Umbilical cord (tissue), 2 donors: ENCODE results near the gene CCDC90B. TPM values are rescaled to one million over a fixed set of nuclear protein-coding genes. Genes with fewer than 3 reads are reported as not detected.
"Not testable (repeated sequence)": the region's sequence is repeated elsewhere in the genome, so short reads cannot be mapped to it uniquely, and the experiment has no call there.

Experiments
- DNase-seq: peaks from one replicate; pipeline ENCODE4 v3.0.0-alpha.2; 2015; ENCODE audit warnings: low spot score
- total RNA-seq: library from RNA; depleted of rRNA; stranded (reverse); fragments of >200 nt; gene quantifications from one replicate; pipeline ENCODE4 v1.2.3, GENCODE V29; 2014; ENCODE audit warnings: low replicate concordance; ENCODE audit not compliant: insufficient read depth

Gene CCDC90B
- total RNA-seq, 1 donor from 2014 or later: 47.7 TPM

DNA sequence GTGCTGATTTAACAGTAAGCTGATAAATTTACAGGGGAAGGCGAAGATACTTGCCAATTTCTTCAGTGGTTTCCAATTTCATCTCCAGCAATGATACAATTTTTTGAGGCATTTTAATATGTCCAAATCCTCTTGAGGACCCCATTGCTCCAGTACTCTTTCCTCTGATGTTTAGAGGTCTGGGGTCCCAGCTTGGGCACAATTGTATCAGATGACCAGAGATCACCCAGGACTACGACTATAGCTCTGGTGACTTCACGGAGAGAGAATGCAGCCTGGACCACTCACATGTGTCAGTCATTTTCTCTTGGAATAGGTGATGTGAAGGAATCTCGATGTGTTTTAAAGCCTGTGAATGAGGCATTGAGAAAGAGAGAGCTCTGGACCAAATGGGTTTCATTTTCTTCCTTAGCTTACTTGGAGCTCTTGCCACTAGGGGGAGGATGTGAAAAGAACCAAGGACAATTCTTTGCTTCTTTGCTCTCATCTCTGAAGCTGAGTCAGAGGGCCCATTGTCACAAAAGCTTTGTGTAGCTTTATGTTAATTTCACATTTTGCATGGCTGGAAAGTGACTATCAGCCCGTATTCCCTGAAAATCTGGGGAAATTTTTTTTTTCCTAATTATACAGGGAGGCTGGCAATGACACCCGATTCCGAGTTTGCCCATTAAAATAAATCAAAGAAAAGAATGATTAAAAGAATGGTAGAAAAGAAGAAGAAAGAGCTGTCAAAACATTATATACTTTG is 6.7 kb upstream of the CCDC90B start:
- peak; percentile 76 for DNase-seq

DNA sequence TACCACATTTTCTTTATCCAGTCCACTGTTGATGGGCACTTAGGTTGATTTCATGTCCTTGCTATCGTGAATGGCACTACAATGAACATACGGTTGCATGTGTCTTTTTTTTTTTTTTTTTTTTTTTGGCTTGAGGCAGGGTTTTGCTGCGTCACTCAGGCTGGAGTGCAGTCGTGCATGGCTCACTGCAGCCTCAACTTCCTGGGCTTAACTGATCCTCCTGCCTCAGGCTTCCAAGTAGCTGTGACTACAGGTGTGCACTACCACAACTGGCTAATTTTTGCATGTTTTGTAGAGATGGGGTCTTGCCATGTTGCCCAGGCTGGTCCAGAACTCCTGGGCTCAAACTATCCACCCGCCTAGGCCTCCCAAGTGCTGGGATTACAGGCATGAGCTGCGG is 1.5 kb upstream of the CCDC90B start:
- no peak for DNase-seq

DNA sequence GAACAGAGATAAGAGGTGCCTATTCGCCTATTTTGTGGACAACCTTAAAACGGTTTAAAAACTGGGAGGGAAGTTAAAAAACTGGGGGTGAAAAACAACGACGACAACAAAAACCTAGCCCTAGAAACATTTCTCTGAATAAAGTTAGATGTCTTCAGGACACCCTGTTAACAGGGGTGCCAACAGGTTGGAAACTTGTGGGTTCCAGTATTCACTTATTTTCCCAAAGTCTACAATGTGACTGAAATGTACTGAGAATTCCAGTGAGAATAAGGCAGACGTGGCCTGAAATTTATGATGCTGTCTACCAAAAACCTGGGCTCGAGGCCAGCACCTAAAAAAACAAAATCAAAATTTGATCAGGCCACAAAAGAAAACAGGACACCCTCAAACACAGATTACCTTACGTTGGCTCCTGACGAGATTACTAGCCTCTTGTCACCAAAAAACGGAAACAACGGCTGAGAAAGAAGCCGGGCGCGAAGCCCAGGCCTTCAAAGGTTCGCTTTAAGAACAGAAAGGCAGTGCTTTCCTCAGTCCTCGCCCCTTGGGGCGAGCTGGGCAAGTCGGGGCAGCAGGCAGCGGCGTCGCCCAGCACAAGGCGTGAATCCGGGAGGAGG is 906 bp downstream of the CCDC90B start:
- DNase-seq: no peak

DNA sequence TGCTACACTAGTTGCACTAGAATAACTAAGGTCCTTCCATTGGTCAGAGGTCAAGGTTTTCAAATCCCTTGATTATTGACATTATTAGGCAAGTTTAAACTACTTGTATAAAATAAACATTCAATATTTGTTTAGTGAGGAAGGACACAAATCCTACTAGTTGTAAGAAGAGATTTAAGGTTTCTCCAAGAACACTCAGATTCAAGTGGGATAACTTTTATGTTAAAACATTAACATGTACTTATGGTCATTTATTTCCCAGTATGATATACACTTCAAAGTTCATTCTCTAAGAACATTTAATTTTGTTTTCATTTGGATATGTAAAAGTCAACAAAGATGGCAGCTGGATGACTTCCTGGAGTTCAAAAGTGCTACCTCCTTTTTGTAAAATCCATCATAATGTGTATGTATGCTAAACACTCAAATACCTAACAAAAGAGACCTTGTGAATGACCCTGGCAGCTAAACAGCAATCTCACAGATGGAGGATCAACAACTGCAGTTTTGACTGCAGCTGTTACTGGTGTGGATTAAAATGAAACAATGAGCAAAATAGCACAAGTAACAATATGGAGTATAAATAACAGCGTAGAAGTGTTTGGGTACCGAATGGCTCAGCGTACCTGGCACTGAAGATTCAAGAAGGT is 1.5 kb downstream of the CCDC90B start:
- no peak for DNase-seq

DNA sequence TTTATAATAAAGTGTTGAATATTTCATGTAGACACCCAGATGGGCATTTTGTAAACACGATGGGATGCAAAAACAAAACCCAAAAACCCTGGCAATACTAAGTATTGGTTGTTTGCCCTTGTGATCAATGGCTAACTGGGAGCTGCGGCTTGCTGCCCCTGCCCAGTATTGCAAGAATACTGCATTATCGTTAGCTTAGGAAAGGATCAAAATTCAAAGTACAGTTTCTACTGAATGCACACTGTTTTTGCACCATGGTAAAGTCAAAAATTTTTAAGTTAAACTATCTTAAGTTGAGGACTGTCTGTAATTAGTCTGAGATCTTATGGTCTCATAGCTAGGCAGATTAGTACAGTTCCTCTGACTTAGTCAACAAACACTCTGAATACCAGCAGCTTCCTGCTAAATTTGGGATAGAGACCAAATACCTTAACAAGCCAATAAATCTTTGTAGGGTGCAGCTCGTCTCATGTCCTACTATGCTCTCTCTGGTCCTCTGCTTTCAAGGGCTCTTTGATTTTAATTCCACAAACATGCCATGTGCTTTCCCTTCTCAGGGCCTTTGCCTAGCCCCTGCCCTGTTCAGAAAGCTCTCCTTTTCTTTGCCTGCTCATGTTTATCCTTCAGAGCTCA is 4.0 kb downstream of the CCDC90B start:
- DNase-seq: no peak

DNA sequence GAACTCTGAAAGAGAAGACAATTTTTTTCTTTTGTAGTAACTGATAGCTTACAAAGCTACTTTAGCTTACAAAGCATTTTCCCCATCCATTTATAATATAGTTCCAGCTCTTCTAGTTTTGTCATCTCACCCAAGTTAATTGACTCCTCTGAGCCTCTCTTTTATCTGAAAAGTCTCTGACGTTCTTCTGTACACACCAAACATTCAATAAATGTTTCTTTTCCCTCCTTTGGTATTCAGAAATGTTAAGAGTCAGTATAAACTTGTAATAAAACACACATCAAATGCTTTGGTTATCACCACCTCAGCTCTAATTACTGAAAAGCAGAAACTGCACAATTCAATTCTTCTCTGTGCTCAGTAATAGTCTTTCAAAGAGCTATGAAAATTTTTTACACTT is 5.9 kb downstream of the CCDC90B start:
- DNase-seq: no peak

DNA sequence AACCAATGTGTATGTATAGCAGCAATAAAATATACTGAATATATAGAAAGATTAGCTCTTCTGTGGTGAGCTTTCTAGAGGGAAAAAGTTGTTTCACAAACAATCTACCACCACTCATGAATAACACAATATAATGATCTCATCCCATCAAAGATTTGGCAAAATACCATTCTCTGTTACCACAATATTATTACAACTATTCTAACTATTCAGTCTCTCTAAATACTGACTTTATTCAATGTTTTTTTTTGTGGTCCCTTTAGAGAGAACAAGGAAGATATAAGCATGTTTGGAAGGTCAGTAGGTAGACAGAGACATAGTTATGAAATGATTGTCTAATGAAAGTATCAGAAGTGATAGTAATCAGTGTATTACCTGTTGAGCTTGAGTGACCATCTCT is 7.8 kb downstream of the CCDC90B start:
- DNase-seq: no peak

DNA sequence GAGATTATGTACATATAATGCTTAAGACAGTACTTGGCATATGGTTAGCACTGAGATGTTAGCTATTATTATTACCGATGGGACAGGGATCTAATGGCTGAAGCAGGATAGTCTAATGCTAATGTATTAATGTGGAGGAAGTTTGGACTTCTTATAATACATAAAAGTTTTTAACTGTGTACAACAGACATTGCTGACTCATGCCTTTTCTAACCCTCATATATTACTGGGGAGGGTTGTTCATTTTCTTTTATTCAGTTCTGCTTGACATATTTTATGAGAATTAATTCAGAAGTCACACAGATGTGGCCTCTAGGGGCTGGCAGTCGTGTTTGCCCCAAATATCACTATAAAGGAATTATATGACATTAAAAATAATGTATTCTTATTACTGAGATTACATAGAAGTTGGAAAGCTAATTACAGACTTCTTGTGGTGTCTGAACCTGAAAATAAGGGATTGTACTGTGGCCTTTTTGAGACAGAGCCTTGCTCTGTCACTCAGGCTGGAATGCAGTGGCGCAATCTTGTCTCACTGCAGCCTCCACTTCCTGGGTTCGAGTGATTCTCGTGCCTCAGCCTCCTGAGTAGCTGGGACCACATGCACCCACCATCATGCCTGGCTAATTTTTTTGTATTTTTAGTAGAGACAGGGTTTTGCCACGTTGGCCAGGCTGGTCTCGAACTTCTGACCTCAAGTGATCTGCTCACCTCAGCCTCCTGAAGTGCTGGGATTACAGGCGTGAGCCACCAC is 10.1 kb downstream of the CCDC90B start:
- DNase-seq: no peak

DNA sequence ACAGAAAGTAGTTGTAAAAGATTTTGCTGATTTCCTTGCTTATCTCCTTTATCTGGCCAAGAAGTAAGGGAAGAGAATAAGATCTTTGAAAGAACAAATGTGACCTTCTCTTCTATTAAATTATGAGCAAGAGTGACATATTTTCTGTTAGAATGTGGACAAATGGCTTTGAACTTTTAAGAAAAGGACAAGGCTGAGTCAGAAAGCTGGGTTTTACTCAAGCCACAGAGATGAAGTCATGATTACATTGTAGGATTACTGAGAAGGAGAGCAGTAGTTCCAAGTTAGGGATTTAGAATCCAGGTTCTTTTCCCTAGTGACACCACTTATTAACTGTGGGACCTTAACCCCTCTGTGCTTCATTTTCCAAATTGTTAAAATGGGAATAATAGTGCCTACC is 13.5 kb downstream of the CCDC90B start:
- DNase-seq: no peak

DNA sequence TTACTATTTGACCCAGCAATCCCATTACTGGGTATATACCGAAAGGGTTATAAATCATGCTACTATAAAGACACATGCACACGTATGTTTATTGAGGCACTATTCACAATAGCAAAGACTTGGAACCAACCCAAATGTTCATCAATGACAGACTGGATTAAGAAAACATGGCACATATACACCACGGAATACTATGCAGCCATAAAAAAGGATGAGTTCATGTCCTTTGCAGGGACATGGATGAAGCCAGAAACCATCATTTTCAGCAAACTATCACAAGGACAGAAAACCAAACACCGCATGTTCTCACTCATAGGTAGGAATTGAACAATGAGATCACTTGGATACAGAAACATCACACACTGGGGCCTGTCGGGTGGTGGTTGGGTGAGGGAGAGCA is 14.4 kb downstream of the CCDC90B start:
- not testable (repeated sequence) for DNase-seq

DNA sequence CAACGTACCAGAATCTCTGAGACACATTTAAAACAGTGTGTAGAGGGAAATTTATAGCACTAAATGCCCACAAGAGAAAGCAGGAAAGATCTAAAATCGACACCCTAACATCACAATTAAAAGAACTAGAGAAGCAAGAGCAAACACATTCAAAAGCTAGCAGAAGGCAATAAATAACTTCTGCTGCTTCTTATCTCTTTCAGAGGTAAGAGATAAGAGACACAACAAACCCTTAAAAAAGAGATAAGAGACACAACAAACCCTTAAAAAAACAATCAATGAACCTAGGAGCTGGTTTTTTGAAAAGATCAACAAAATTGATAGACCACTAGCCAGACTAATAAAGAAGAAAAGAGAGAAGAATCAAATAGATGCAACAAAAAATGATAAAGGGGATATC is 17.1 kb downstream of the CCDC90B start:
- DNase-seq: not testable (repeated sequence)

DNA sequence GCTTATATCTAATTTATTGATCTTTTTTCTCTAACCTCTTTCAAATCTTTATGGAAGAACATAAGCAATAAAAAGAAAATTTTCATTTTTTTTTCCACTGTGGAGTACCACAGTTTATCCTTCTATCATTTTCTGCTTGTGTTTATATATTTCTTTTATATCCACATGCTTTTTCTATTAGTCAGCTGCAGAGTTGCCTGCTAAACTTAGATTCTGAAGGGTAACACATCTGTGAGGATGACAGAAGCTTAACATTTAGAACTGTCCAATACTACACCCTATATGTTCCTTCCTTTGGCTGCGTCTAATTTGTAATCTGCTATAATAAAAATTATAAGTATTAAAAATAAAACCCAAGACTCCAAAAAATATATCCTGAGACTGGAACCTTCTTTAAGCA is 20.8 kb downstream of the CCDC90B start:
- no peak for DNase-seq

DNA sequence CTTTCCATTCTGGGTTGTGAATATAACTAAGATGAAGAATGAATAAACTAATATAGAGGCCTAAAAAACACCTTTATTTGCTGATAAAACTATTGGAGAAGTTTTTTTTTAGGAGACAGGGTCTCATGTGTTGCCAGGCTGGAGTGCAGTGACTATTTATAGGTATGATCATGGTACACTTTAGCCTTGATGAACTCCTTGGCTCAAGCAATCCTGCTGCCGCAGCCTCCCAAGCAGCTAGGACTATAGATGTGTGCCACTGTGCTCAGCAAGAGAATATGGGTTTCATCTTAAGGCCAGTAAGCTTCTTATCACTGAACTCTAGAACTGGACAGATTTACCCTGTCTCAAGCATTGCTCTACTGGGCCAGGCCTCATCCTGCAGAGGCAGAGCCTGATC is 26.6 kb downstream of the CCDC90B start:
- peak; percentile 33 for DNase-seq

DNA sequence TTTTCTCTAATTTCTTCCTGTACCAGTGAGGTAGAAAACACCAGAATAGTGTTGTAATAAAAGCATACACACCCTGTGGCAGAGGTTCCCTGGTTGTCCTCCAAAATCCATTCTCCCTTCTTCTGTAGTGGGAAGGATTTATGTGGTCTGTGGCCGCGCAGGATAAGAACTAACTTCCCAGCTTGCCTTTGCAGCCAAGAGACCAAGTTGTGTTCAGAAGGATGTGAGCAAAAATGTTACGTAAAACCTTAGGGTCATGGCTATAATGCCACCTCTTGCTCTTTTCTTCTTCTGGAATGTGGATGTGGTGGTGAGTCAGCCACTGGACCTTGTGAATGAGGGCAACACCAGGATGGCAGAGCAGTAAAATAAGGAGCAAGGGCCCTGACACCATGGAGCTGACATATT is 28.4 kb downstream of the CCDC90B start:
- DNase-seq: no peak

DNA sequence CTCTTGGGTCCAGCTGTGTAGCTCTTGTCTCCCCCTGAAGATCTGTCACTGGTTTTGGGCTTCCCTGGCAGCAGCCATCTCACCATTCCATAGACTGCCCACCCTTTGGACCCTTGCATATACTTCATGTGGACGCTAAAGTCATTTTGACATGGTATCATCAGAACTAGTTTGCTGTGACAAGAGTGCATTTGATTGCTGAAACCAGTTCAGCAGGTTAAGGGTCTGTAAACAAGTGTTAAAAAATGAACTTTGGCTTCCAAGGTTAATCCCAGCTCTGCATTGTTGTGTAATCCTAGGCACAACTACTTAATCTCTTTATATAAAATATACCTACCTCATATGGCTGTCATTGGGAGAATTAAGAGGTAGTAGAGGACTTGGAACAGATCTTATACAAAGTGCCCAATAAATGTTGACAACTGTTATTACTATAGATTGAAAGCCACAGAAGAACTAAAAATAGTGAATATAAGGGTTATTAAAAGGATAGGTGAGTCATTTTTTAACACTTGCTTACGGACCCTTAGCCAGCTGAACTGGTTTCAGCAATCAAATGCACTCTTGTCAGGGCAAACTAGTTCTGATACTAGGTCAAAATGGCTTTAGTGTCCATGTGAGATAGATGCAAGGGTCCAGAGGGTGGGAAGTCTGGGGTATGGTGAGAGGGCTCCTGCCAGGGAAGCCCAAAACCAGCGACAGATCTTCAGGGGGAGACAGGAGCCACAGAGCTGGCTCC is 29.4 kb downstream of the CCDC90B start:
- DNase-seq: no peak

DNA sequence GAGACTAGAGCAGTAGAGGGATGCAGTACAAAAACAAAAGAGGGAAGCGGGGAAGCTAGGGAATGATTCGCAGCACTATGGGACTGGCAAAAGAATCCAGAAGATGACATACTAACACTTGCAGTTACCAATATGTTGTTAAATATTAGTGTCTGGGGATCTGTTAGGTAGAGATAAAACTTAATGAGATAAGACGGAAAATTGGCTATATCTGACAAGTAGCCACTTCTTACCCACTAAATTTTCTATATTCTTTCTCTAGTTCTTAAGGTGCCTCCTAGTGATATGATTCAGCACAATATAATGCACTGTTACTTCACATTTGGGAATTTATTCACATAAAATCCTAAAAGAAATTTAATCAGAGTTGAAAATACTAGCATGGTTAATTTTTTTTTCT is 30.8 kb downstream of the CCDC90B start:
- DNase-seq: no peak

DNA sequence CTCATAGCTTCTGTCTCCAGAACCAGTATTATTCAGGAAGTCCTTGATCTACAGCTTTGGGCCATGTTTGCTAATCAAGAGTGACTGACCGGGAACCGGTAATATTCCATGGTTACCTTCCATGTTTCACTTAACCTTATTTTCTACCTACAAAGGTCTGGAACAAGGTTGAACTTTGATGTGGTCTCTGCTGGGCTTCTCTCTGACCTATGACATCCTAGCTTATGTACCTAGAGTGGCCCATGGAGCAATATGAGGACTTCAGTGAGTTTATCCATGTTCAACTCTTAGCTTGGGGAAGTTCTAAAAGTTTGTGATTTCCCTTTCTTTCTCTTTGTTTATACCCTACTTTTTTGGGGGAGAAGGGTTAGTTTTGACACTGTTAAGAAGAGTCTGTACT is 33.2 kb downstream of the CCDC90B start:
- no peak for DNase-seq

DNA sequence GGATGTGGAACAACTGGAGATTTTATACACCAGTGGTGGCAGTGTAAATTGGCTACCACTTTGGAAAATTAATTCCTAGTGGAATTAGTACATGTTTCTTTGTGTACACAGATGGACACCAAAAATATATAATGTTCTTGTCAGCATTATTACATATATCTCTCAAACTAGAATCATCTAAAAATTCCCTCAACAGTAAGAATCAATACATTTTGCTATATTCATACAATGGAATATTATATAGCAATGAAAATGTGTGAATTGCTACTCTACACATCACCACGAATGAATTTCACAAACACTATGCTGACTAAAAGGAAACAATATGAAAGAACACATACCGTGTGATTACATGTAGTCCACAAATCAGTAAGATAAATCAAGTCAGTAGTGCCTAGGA is 33.9 kb downstream of the CCDC90B start:
- DNase-seq: no peak

DNA sequence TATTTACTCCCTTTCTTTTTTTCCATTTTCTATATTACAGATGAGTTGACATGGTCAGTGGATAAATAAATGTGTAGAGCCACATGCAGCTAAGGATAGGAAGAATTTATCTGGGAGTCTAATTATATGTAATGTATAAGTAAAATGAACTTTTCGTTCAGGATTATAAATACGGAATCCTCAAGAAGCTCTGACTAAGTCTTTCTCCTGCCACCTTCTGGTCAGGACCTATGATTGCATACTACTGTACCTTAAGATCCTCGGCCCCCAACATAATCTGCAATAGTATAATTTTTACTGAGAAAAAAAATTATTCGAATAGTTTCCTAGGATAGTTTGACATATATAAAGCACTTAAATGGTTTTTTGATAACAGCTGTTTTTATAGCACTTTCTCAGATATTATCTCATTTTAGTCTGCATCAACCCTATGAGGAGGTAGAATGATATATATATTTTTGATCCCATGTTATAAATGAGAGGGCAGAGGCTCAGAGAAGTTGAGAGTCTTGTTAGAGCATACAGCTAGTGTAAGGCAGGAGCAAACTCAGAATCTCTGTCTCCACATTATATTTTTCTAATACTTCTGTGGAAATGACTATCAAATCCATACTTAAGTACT is 36.1 kb downstream of the CCDC90B start:
- DNase-seq: peak; percentile 31

DNA sequence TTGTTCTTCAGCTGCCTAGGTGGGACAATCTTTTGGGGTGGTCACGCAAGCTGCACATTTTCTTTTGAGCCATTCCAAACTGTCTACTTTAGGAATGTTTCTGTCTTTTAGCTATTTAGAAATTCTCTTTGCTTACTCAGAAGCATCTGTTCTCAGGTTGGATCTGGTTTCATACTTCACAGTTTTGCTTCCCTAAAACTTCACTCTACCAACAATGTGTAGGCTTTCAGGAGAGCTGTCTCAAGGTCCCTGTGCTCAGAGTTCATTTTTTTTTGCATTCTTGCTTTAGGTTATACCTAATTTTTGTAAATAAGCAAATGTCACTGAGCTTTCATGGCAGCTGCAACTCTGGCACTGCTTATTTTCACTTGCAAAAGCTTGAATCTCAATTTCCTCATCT is 36.7 kb downstream of the CCDC90B start:
- no peak for DNase-seq
